ENCODE results near the gene KIF26A. TPM values are rescaled to one million over a fixed set of nuclear protein-coding genes. Genes with fewer than 3 reads are reported as not detected.

The KIF26A gene
- total and polyA plus RNA-seq, 2 experiments from 2014 or later = 5.6 to 103 TPM

- no peak for TF ChIP-seq CTCF (conservative IDR thresholded peaks at IDR 0.05; ENCODE audit: low read depth in 2 of 2)
- no peak for TF ChIP-seq ETS1 (IDR thresholded peaks at IDR 0.05)
- no peak for TF ChIP-seq NANOG (IDR thresholded peaks at IDR 0.05; ENCODE audit: borderline replicate concordance)
Measured at GRCh38 chr14:104128981-104129380, 9.4 kb upstream of the KIF26A start (continued).

GRCh38 chr14:104129556-104129955 is 8.8 kb upstream of the KIF26A start:
- H3F3A ChIP-seq (replicated peaks; ENCODE audit: low read depth) = no peaks in the 10 kb centered on the region
- Mint-ChIP-seq H3K36me3 (ENCODE audit: low read depth) (peaks cover 6% of the 10 kb centered on the region), H3K4me1 (0 out of 3 replicates have a peak, but pooled peaks cover 3% of the 10 kb centered on the region), H3K27ac (no peak overlapping the region), H3K27me3 (ENCODE audit: insufficient read depth, low read depth, poor library complexity) (peaks cover 18% of the 10 kb centered on the region), H3K4me3 (no peak overlapping the region), H3K9me3 (peaks cover 49% of the 10 kb centered on the region)
- H3K79me2 ChIP-seq (replicated peaks; ENCODE audit: insufficient read depth) = no peaks in the 10 kb centered on the region
- H3K4me3 ChIP-seq = no peak overlapping the region
- no peaks in the 10 kb centered on the region for H4K20me1 ChIP-seq (replicated peaks; ENCODE audit: insufficient read depth)
- no peak for ATAC-seq
- no peaks in the 10 kb centered on the region; the same call in 1 of the 2 replicates for H3K4me1 ChIP-seq (ENCODE audit: insufficient read depth)
- no peaks in the 10 kb centered on the region for H3K36me3 ChIP-seq (ENCODE audit: insufficient read depth)
- no peak overlapping the region for H3K27ac ChIP-seq (ENCODE audit: low read depth)
- H3K27me3 ChIP-seq (ENCODE audit: insufficient read depth) = no peaks in the 10 kb centered on the region
- H3K4me2 ChIP-seq = no peak overlapping the region
- no peaks in the 10 kb centered on the region for H3K9me2 ChIP-seq (ENCODE audit: insufficient read depth)
- no peak overlapping the region for H2AFZ ChIP-seq
- no peak for DNase-seq (ENCODE audit: low spot score)
- no peak for TF ChIP-seq CTCF (conservative IDR thresholded peaks at IDR 0.05; ENCODE audit: low read depth in 2 of 2)
- TF ChIP-seq EZH2phosphoT487 (IDR thresholded peaks at IDR 0.05; ENCODE audit: unreplicated experiment) = no peak
- TF ChIP-seq, protein P1, sequence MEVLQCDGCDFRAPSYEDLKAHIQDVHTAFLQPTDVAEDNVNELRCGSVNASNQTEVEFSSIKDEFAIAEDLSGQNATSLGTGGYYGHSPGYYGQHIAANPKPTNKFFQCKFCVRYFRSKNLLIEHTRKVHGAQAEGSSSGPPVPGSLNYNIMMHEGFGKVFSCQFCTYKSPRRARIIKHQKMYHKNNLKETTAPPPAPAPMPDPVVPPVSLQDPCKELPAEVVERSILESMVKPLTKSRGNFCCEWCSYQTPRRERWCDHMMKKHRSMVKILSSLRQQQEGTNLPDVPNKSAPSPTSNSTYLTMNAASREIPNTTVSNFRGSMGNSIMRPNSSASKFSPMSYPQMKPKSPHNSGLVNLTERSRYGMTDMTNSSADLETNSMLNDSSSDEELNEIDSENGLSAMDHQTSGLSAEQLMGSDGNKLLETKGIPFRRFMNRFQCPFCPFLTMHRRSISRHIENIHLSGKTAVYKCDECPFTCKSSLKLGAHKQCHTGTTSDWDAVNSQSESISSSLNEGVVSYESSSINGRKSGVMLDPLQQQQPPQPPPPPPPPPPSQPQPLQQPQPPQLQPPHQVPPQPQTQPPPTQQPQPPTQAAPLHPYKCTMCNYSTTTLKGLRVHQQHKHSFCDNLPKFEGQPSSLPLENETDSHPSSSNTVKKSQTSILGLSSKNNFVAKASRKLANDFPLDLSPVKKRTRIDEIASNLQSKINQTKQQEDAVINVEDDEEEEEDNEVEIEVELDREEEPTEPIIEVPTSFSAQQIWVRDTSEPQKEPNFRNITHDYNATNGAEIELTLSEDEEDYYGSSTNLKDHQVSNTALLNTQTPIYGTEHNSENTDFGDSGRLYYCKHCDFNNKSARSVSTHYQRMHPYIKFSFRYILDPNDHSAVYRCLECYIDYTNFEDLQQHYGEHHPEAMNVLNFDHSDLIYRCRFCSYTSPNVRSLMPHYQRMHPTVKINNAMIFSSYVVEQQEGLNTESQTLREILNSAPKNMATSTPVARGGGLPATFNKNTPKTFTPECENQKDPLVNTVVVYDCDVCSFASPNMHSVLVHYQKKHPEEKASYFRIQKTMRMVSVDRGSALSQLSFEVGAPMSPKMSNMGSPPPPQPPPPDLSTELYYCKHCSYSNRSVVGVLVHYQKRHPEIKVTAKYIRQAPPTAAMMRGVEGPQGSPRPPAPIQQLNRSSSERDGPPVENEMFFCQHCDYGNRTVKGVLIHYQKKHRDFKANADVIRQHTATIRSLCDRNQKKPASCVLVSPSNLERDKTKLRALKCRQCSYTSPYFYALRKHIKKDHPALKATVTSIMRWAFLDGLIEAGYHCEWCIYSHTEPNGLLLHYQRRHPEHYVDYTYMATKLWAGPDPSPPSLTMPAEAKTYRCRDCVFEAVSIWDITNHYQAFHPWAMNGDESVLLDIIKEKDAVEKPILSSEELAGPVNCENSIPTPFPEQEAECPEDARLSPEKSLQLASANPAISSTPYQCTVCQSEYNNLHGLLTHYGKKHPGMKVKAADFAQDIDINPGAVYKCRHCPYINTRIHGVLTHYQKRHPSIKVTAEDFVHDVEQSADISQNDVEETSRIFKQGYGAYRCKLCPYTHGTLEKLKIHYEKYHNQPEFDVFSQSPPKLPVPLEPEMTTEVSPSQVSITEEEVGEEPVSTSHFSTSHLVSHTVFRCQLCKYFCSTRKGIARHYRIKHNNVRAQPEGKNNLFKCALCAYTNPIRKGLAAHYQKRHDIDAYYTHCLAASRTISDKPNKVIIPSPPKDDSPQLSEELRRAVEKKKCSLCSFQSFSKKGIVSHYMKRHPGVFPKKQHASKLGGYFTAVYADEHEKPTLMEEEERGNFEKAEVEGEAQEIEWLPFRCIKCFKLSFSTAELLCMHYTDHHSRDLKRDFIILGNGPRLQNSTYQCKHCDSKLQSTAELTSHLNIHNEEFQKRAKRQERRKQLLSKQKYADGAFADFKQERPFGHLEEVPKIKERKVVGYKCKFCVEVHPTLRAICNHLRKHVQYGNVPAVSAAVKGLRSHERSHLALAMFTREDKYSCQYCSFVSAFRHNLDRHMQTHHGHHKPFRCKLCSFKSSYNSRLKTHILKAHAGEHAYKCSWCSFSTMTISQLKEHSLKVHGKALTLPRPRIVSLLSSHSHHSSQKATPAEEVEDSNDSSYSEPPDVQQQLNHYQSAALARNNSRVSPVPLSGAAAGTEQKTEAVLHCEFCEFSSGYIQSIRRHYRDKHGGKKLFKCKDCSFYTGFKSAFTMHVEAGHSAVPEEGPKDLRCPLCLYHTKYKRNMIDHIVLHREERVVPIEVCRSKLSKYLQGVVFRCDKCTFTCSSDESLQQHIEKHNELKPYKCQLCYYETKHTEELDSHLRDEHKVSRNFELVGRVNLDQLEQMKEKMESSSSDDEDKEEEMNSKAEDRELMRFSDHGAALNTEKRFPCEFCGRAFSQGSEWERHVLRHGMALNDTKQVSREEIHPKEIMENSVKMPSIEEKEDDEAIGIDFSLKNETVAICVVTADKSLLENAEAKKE (CRISPR knock-in tag; IDR thresholded peaks at IDR 0.05) = no peak
- no peak for TF ChIP-seq STAT1 (IDR thresholded peaks at IDR 0.05; ENCODE audit: unreplicated experiment)
- TF ChIP-seq POLR2AphosphoS5 (IDR thresholded peaks at IDR 0.05; ENCODE audit: low read depth) = no peak
- no peak for TF ChIP-seq NANOG (IDR thresholded peaks at IDR 0.05; ENCODE audit: borderline replicate concordance)
- TF ChIP-seq ZNF114 (CRISPR knock-in tag; IDR thresholded peaks at IDR 0.05) = no peak
- TF ChIP-seq ETS1 (IDR thresholded peaks at IDR 0.05) = no peak
